GM21619 (cell line): ENCODE measurements around the gene LY9.
"Not testable (repeated sequence)": the region's sequence is repeated elsewhere in the genome, so short reads cannot be mapped to it uniquely, and the experiment has no call there.

Experiments
- ATAC-seq: cut with Tn5 transposase; IDR thresholded peaks from one replicate; pipeline ENCODE4 v1.9.1; 2021; ENCODE audit not compliant: unreplicated experiment

Gene LY9

DNA sequence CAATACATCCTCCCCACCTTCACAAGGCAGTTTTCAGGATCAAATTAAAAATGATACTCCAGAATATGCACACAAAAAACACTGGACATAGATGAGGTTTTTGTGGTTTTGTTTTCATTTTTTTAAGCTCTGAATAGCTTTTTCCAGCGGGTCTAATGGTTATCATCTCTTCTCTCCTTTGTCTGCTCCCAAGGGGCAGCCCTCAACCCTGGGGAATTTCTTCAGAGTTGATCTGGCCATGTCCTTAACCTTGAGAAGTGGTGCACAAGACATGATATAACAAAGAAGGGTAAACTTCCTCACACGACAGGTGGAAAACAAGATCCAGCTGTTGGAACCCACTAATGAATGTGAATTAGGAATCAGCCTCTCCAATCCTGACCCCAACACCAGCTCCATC, 68.2 kb downstream of the LY9 start:
- no peak for ATAC-seq

DNA sequence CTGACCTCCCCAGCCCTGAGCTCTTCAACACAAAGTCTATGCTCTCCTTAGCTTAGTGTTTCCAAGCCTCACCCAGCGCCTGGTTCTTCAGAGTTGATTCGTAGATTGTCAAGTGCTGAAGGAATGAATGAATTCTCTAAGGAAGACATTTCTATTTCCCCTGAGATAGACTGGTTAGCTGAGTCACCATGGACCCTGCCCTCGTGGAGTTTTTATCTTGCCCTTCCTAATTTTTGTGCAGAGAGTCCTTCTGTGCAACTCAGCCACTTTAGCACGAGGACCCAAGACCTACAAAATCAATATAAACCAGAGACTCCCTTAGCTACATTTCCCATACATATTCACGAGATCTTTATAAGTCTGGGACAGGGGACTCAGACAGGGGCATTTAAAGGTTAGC, 69.4 kb downstream of the LY9 start:
- no peak for ATAC-seq

DNA sequence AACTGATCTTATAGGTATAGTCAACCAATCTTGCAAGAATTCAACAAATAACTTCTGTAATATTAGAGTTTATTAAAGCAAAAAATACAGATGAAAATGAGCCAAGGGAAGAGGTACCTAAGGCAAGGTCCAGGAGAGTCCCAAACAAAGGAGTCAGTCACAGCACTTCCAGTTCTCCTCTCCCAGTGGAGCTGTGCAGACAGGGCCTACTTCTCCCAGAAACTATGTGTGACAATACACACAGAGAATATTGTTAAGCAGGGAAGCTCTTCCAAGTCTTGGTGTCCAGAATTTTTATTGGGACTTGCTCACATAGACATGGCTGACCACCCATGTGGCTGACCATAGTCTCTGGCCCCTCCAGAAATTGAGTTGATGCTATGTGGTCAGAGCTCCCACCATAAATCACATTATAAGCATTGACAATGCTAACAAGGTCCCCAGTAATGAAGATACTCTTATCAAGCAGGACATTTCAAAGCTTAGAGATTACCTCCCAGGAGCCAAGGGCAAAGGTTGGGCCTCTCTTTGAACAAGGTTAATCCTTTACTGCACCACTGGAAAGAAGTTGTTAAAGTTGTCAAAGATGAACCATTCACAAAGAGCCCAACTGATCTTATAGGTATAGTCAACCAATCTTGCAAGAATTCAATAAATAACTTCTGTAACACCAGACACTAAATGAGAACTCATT, 70.2 kb downstream of the LY9 start:
- no peak for ATAC-seq

DNA sequence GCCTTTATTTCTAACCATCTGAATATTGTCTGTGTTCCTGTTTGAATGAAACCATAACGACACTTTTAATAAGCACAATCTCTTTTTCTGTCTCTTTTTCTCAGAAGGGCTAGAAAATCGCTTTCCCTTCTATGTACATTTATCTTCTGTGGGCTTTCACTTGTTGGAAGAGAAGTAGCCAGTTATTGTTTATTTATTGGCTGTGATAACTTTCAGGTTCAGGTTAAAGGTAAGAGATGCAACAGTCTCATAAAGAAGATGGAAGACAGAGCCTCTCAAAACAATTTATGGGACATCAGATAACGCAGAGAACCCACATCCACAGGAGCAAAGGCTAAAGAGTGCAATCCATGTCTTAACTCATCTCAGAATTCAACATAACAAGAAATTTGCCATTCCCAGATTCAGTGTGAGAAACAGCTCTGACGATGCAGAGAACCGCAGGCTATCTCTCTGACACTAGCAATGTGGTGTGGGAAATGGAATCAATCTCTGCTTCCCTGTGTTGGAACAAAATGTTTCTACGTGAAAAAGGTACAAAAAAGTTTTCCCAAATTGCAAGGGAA, 70.8 kb downstream of the LY9 start:
- ATAC-seq, result no peak

DNA sequence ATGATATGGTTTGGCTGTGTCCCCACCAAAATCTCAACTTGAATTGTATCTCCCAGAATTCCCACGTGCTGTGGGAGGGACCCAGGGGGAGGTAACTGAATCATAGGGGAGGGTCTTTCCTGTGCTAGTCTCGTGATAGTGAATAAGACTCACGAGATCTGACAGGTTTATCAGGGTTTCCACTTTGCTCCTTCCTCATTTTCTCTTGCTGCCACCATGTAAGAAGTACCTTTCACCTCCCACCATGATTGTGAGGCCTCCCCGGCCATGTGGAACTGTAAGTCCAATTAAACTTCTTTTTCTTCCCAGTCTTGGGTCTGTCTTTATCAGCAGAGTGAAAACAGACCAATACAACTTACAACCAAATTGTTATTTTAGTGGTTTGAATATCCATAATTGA, 71.7 kb downstream of the LY9 start:
- ATAC-seq, result not testable (repeated sequence)

DNA sequence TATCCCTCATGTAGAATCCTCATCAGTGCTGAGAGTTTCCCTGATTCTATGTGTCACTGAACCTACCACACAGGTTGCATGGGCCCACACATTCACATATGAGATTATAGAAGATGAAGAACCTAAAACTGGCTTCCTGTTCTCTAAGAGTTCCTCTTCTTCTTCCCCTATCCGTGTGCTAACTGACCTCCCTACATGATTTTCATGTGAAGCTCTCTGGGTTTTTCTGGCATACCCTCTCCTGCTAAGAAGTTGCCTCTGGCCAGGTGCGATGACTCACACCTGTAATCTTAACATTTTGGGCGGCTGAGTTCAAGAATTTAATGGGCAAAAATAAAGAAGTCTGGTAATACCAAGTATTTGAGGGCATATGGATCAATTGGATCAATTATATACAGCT, 72.2 kb downstream of the LY9 start:
- no peak for ATAC-seq

DNA sequence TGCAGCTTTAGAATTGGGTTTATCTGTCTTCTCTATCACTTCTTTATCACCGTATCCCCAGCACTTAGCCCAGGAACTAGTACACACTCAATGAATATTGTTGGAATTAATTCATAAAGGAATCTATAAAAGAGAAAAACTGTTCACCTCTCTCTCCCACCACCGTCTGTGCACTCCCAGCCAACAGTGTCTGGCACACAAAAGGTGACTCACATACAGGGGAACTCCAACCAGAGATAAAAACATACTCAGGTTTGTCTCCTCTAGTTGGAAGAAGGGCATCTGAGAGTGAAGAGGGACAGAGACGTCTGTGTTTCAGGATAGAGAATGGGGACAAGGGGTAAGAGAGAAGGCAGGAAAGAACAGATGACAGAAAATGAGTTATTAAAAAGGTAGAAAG, 79.0 kb downstream of the LY9 start:
- ATAC-seq, result no peak

DNA sequence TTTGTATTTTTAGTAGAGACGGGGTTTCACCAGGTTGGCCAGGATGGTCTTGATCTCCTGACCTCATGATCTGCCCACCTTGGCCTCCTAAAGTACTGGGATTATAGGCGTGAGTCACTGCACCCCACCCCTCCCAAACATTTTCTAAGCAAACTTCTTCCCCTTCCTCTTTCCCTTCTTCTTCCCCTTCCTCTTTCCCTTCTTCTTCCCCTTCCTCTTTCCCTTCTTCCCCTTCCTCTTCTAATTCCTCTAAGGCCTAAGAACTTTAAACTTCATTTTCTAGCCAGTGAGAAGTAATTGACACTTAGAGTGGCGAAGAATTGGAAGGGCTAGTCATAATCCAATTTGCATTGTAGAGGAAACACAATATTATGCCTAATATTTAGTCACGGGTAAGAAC, 79.6 kb downstream of the LY9 start:
- ATAC-seq, result not testable (repeated sequence)

DNA sequence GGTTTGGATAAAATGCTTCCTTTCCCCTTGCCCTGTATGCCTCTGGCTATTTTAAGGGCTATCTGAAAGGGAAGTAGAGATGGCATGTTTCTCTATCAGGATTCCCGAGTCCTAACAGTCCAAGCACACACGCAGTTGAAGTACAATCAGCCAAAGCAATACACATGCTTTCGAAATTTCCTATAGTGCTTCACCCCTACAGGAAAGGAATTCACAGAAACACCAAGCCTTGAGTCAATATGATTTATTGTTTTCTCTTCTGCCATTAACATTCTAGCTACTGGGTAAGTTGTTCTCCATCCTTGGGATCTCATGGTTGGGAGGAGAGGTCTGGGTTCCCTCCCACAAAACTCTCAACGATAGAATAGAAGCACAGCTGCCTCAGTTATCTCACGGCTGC, 80.3 kb downstream of the LY9 start:
- ATAC-seq, result no peak

DNA sequence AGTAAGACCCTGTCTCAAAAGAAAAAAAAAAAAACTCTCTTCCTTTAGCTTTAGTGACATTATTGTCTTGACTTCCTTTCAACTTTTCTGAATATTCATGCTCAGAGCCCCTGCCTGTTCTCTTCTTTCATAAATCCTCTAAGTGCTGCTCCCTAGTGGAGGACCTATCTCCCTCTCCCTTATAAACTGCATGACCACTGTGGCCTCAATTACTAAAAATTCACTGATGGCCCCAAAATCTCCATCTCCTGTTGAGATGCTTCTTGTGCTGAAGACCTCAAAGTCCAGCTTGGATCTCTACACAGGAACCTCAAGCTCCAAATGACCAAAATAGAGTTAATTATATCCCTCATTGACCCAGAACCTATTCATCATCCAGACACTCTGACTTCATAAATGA, 81.2 kb downstream of the LY9 start:
- no peak for ATAC-seq
